GM12878 (cell line): Measurements from ENCODE around the gene DCAF5. TPM values are rescaled to one million over a fixed set of nuclear protein-coding genes. Genes with fewer than 3 reads are reported as not detected.

Experiments
- CBFB ChIP-seq: IDR thresholded peaks from 2 replicates; pipeline ENCODE4 v1.6.1; 2016; ENCODE audit warnings: antibody characterized with exemption, low read depth
- CEBPB ChIP-seq, 2 experiments: fragments of 150-350 bp in 1 of 2; IDR thresholded peaks; 2 replicates each; pipeline ENCODE4 v1.6.1; 2012 to 2014; ENCODE audit warnings: low read depth in 2 of 2, low read length in 2 of 2, borderline replicate concordance in 1 of 2, inconsistent platforms in 1 of 2
- CHD1 ChIP-seq: IDR thresholded peaks from 2 replicates; pipeline ENCODE4 v1.6.1; 2012; ENCODE audit warnings: low read depth, low read length, improper control_type of control experiment
- DPF2 ChIP-seq: fragments of 450-650 bp; IDR thresholded peaks from 2 replicates; pipeline ENCODE4 v1.6.1; 2017; ENCODE audit warnings: mild to moderate bottlenecking
- EED ChIP-seq: sonication (generic); IDR thresholded peaks from 2 replicates; pipeline ENCODE4 v1.6.1; 2016; ENCODE audit warnings: antibody characterized with exemption, low read depth
- ESRRA ChIP-seq: IDR thresholded peaks from 2 replicates; pipeline ENCODE4 v1.6.1; 2012; ENCODE audit warnings: mild to moderate bottlenecking, low read length, improper control_type of control experiment
- ETV6 ChIP-seq, 2 experiments: fragments of 450-650 bp in 1 of 2; IDR thresholded peaks in 1 of 2; conservative IDR thresholded peaks in 1 of 2; 2 replicates each; pipeline ENCODE4 v1.6.1; 2014; ENCODE audit warnings: antibody characterized with exemption in 1 of 2, borderline replicate concordance in 1 of 2, low read depth in 1 of 2, mild to moderate bottlenecking in 1 of 2, moderate library complexity in 1 of 2
- FOXK2 ChIP-seq: fragments of 450-650 bp; IDR thresholded peaks from 2 replicates; pipeline ENCODE4 v1.6.1; 2017; ENCODE audit warnings: mild to moderate bottlenecking, moderate library complexity
- GABPA ChIP-seq: IDR thresholded peaks from 2 replicates; pipeline ENCODE4 v1.6.1; 2014; ENCODE audit warnings: antibody characterized with exemption, low read depth, mild to moderate bottlenecking, inconsistent platforms
- HCFC1 ChIP-seq: fragments of 150-350 bp; IDR thresholded peaks from 2 replicates; pipeline ENCODE4 v1.6.1; 2014; ENCODE audit warnings: low read length
- HDAC6 ChIP-seq: fragments of 200-600 bp; sonication (generic); IDR thresholded peaks from one replicate; pipeline ENCODE4 v1.8.0; 2017; ENCODE audit warnings: antibody characterized with exemption; ENCODE audit not compliant: unreplicated experiment
- HSF1 ChIP-seq: fragments of 150-350 bp; IDR thresholded peaks from 2 replicates; pipeline ENCODE4 v1.6.1; 2014; ENCODE audit warnings: mild to moderate bottlenecking, low read depth, low read length
- MEF2A ChIP-seq: IDR thresholded peaks from 2 replicates; pipeline ENCODE4 v1.6.1; 2011; ENCODE audit warnings: low read depth, mild to moderate bottlenecking, low read length, moderate library complexity; ENCODE audit not compliant: insufficient read depth
- PBX3 ChIP-seq: IDR thresholded peaks from 2 replicates; pipeline ENCODE4 v1.6.1; 2011; ENCODE audit warnings: mild to moderate bottlenecking, low read depth, low read length, moderate library complexity; ENCODE audit not compliant: insufficient replicate concordance
- POLR2AphosphoS5 ChIP-seq: IDR thresholded peaks from 2 replicates; pipeline ENCODE4 v1.6.1; 2011; ENCODE audit warnings: mild to moderate bottlenecking, low read length, inconsistent platforms
- RBBP5 ChIP-seq: fragments of 200-600 bp; sonication (generic); conservative IDR thresholded peaks from 2 replicates; pipeline ENCODE4 v1.6.1; 2016
- SIN3A ChIP-seq: IDR thresholded peaks from 2 replicates; pipeline ENCODE4 v1.6.1; 2012; ENCODE audit warnings: low read depth, low read length, improper control_type of control experiment
- SMAD1 ChIP-seq: fragments of 450-650 bp; IDR thresholded peaks from 2 replicates; pipeline ENCODE4 v1.6.1; 2018; ENCODE audit warnings: mild to moderate bottlenecking, low read depth; ENCODE audit not compliant: partially characterized antibody
- SMC3 ChIP-seq: IDR thresholded peaks from 2 replicates; pipeline ENCODE4 v1.6.1; 2011; ENCODE audit warnings: low read length, improper control_type of control experiment, borderline replicate concordance
- SREBF2 ChIP-seq: IDR thresholded peaks from 2 replicates; pipeline ENCODE4 v1.6.1; 2012; ENCODE audit warnings: mild to moderate bottlenecking, low read length
- SUPT20H ChIP-seq: IDR thresholded peaks from 2 replicates; pipeline ENCODE4 v1.6.1; 2011; ENCODE audit warnings: low read depth, mild to moderate bottlenecking, low read length, moderate library complexity, borderline replicate concordance; ENCODE audit not compliant: control insufficient read depth
- TCF3 ChIP-seq: IDR thresholded peaks from 2 replicates; pipeline ENCODE4 v1.6.1; 2012; ENCODE audit warnings: low read depth, mild to moderate bottlenecking, low read length, borderline replicate concordance; ENCODE audit not compliant: insufficient read depth
- polyA plus RNA-seq, 11 experiments: library from polyadenylated mRNA; depleted of rRNA in 4 of 11; unstranded in 6 of 11; stranded (reverse) in 5 of 11; fragments of >200 nt; fragmentation: Nextera tagmentation in 4 of 11; fragmentation: Illumina TruSeq in 1 of 11; extraction: Ambion mirVana in 4 of 11; extraction: Trizol in 1 of 11; gene quantifications; 1 replicate in 1 of 11; 2 replicates in 10 of 11; pipeline versions ENCODE4 v1.2.1 to v1.2.3, GENCODE V29; 2011 to 2016; ENCODE audit warnings: inconsistent platforms in 2 of 11, missing spikeins in 2 of 11, low read depth in 1 of 11
- total RNA-seq, 4 experiments: library from RNA; depleted of rRNA in 3 of 4; stranded (reverse); fragments of >200 nt in 3 of 4; fragmentation: Illumina TruSeq in 1 of 4; extraction: Trizol in 1 of 4; gene quantifications; 2 replicates each; pipeline versions ENCODE4 v1.2.1 to v1.2.3, GENCODE V29; 2013 to 2021
- TF ChIP-seq, protein P1 (sequence below): IDR thresholded peaks from 2 replicates; pipeline ENCODE4 v1.6.1; 2012; ENCODE audit warnings: improper control_type of control experiment, low read depth, low read length; ENCODE audit not compliant: insufficient replicate concordance

The DCAF5 gene
- total and polyA plus RNA-seq, 10 of the 15 experiments (the other 5 are each of a cell fraction or from before 2014, with no cell fraction given): 6.8 to 38.1 (median 19.1) TPM

GRCh38 chr14:69151458-69152180, 1.3 kb downstream of the DCAF5 start (continued):
- TF ChIP-seq HDAC6: no peak
- no peak for TF ChIP-seq SMAD1
- peak; percentile 58 for TF ChIP-seq HCFC1
- TF ChIP-seq MEF2A: 0 out of 2 replicates have a peak, but pooled peaks have one; percentile 53
- no peak for TF ChIP-seq SUPT20H
- TF ChIP-seq, protein P1, sequence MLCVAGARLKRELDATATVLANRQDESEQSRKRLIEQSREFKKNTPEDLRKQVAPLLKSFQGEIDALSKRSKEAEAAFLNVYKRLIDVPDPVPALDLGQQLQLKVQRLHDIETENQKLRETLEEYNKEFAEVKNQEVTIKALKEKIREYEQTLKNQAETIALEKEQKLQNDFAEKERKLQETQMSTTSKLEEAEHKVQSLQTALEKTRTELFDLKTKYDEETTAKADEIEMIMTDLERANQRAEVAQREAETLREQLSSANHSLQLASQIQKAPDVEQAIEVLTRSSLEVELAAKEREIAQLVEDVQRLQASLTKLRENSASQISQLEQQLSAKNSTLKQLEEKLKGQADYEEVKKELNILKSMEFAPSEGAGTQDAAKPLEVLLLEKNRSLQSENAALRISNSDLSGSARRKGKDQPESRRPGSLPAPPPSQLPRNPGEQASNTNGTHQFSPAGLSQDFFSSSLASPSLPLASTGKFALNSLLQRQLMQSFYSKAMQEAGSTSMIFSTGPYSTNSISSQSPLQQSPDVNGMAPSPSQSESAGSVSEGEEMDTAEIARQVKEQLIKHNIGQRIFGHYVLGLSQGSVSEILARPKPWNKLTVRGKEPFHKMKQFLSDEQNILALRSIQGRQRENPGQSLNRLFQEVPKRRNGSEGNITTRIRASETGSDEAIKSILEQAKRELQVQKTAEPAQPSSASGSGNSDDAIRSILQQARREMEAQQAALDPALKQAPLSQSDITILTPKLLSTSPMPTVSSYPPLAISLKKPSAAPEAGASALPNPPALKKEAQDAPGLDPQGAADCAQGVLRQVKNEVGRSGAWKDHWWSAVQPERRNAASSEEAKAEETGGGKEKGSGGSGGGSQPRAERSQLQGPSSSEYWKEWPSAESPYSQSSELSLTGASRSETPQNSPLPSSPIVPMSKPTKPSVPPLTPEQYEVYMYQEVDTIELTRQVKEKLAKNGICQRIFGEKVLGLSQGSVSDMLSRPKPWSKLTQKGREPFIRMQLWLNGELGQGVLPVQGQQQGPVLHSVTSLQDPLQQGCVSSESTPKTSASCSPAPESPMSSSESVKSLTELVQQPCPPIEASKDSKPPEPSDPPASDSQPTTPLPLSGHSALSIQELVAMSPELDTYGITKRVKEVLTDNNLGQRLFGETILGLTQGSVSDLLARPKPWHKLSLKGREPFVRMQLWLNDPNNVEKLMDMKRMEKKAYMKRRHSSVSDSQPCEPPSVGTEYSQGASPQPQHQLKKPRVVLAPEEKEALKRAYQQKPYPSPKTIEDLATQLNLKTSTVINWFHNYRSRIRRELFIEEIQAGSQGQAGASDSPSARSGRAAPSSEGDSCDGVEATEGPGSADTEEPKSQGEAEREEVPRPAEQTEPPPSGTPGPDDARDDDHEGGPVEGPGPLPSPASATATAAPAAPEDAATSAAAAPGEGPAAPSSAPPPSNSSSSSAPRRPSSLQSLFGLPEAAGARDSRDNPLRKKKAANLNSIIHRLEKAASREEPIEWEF: no peak
- TF ChIP-seq CHD1: no peak
- no peak for TF ChIP-seq PBX3
- peak; percentile 88 for TF ChIP-seq DPF2
- 0 out of 2 replicates have a peak, but pooled peaks have one; percentile 24 for TF ChIP-seq CBFB
- 0 out of 2 replicates have a peak, but pooled peaks have one; percentile 10 for TF ChIP-seq EED
- no peak for TF ChIP-seq RBBP5
- peak; percentile 87; the same call in 1 of the 2 replicates for TF ChIP-seq TCF3
- no peak for TF ChIP-seq SREBF2
- TF ChIP-seq ETV6 (conservative IDR thresholded peaks at IDR 0.05 in 1 of 2, IDR thresholded peaks at IDR 0.05 in 1 of 2; ENCODE audit: borderline replicate concordance in 1 of 2, low read depth in 1 of 2): no peak
- peak; percentile 94 for TF ChIP-seq SIN3A
- TF ChIP-seq HSF1: no peak
- TF ChIP-seq GABPA: no peak
- TF ChIP-seq POLR2AphosphoS5: no peak
- TF ChIP-seq ESRRA: 0 out of 2 replicates have a peak, but pooled peaks have one; percentile 54
- TF ChIP-seq SMC3: no peak; the same call in 1 of the 2 replicates
- TF ChIP-seq FOXK2: no peak
- no peak for TF ChIP-seq CEBPB (IDR thresholded peaks at IDR 0.05; ENCODE audit: borderline replicate concordance in 1 of 2, low read depth in 2 of 2, low read length in 2 of 2)
